ENCODE data around the gene SLC5A4.

DNA sequence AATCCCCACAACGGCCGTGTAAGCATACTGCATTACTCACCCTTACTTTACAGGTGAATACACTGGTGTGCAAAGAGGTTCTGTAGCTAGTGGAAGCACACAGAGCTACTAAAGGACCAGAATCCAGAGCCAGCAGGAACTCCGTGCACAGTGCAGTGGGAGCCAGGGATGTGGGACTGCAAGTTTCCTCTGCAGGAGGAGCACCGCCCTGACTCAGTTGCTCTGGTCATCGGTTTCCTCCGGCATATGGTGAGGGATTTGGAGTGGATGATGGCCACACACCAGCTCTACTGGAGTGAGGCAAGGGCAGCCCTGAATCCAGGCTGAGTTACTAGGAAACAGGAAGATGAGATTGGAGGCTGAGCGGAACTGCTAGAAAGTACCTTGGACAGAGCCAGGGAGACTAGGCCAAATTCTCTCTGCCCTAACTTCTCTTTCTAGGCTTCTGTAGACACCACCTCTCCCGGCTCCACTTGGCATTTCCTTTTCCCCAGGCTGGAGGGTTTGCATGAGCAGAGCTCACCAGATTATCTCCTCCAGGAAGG, 77.9 kb downstream of the SLC5A4 start:
- TF ChIP-seq, protein P1, sequence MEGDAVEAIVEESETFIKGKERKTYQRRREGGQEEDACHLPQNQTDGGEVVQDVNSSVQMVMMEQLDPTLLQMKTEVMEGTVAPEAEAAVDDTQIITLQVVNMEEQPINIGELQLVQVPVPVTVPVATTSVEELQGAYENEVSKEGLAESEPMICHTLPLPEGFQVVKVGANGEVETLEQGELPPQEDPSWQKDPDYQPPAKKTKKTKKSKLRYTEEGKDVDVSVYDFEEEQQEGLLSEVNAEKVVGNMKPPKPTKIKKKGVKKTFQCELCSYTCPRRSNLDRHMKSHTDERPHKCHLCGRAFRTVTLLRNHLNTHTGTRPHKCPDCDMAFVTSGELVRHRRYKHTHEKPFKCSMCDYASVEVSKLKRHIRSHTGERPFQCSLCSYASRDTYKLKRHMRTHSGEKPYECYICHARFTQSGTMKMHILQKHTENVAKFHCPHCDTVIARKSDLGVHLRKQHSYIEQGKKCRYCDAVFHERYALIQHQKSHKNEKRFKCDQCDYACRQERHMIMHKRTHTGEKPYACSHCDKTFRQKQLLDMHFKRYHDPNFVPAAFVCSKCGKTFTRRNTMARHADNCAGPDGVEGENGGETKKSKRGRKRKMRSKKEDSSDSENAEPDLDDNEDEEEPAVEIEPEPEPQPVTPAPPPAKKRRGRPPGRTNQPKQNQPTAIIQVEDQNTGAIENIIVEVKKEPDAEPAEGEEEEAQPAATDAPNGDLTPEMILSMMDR (IDR thresholded peaks at IDR 0.05), result no peak
- no peak for TF ChIP-seq EZH2 (IDR thresholded peaks at IDR 0.05; ENCODE audit: borderline replicate concordance, insufficient read depth, low read depth, low read length, poor library complexity, severe bottlenecking)

All from B cell (primary cell).